Myocyte (in vitro differentiated cells): Measurements from ENCODE around the gene ZHX3. TPM values are rescaled to one million over a fixed set of nuclear protein-coding genes. Genes with fewer than 3 reads are reported as not detected.

Experiments
- DNase-seq: peaks from one replicate; pipeline ENCODE4 v3.0.0-alpha.2; 2012; ENCODE audit warnings: low read depth
- total RNA-seq: library from RNA; depleted of rRNA; stranded (reverse); fragments of >200 nt; gene quantifications from 2 replicates; pipeline ENCODE4 v1.2.3, GENCODE V29; 2014

The ZHX3 gene
- total RNA-seq, 1 donor from 2014 or later = 35.8 TPM

DNA sequence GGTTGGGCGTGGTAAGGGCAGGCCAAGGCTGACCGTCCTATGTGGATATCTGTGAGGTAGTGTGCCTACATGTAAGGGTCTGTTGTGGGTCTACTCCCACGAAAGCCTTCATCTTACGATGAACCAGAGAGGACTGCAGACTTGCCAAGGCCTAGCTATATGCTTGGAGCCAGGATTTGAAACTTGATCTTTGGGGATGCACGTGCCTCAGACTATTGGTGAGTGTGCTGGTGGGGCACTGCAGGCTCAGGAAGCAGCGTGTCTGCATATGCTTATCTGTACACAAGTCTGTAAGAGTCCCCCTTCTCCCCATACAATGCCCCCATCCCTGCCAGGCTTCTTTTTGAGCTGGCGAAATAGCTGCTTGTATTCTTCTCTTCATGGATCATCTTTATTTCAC lies 162.3 kb downstream of the ZHX3 start:
- no peak for DNase-seq

- no peak for DNase-seq
Observed at GRCh38 chr20:41154436-41155176, 162.9 kb downstream of the ZHX3 start.

- no peak for DNase-seq
Observed at GRCh38 chr20:41152108-41152757, 165.3 kb downstream of the ZHX3 start.

- no peak for DNase-seq
Observed at GRCh38 chr20:41151134-41151869, 166.2 kb downstream of the ZHX3 start.

GRCh38 chr20:41150664-41151063 lies 166.9 kb downstream of the ZHX3 start:
- DNase-seq = no peak

DNA sequence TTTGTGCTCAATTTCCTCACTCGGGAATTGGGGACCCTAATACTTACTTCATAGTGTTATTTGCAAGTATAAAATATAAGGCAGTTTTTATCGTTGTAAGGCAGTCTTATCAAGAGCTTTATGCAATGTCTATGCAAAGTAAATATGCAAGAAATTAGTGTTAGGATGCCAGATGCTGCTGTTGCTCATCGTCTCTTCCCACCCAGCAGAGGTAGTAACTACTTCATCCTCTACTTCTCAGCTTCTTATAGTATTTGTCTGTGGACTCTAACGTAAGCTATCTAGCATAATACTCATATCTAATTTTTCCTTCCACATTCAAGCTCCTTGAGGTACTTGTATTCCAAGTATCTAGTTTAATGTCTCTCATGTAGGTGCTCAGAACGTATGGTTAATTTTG lies 168.6 kb downstream of the ZHX3 start:
- DNase-seq = no peak

GRCh38 chr20:41147767-41148191 lies 169.8 kb downstream of the ZHX3 start:
- DNase-seq = no peak

DNA sequence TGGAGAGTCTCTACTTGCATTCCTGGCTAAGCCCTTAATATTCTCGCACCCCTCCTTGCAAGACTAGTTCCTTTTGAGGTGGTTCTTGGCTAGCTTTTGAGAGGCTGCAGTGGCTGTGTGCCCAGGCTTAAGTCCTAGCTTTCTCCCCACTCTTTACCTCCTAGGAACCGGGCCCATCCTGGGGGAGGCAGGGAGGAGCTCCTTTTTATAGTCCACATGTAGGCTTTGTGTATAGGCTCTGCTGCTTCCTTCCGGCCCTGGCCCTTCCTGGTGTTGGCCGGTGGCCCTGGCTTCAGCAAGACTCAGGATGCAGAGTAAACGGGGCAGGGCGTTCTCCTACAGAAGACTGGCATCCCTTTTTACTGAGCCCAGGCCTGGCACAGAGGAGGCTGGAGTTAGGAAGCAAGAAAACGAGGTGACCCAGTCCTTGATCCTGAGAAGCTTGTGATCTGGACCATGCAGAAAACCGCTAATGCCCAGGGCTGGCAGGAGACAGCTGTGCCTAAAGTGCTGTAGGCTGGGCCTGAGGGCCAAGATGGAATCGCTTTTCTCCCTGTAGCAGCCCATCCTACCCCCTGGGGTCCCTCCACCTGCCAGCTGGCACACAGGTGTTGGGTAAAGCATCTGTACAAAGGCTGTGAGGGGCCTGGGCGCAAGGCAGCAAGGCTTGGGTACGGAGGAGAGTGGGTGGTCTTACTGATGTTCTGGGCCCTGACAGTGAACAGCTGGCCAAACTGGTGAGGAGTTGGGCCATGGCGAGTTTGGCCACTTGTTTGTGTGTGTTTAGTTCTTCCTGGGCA lies 171.5 kb downstream of the ZHX3 start:
- no peak for DNase-seq

DNA sequence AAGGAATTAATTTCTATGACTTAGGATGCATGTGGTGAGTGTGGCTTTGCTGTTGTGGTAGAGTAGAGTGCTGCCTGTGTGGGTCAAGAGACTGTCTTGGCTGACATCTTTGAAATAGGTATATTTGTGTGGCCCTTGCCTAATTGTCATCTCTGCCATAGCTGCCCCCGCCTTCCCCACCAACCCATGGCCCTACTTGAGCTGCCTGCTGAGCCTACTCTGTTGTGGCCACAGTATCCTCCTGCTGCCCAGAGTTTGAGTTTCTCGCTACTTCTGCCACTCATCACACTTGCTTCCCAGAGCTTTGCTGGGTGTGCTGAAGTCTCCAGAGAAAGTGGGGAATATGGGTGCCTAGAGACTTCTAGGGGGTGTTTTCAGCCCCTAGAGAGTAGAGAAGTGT lies 172.2 kb downstream of the ZHX3 start:
- DNase-seq = no peak

DNA sequence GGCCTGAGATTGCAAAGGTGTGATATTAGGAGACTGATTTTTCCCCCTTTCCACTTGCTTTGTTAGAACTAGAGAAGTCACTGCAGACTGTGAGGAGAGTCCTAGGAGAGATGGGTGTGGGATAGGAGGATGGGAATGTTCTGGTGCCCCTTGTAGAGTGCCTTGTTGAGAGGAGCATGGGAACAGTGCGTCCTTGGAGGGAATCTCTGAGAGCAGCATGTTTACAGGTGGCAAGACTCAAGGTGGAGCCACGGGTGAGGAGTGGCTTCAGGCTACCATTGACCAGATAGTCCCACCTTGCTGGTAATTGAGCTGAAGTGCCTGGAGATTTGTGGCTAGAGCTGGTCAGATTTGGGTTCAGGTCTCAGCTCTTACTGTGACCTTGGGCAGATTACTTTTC lies 174.2 kb downstream of the ZHX3 start:
- no peak for DNase-seq

GRCh38 chr20:41142919-41143318 lies 174.6 kb downstream of the ZHX3 start:
- no peak for DNase-seq

- DNase-seq = no peak
Observed at GRCh38 chr20:41142245-41142644, 175.3 kb downstream of the ZHX3 start.

DNA sequence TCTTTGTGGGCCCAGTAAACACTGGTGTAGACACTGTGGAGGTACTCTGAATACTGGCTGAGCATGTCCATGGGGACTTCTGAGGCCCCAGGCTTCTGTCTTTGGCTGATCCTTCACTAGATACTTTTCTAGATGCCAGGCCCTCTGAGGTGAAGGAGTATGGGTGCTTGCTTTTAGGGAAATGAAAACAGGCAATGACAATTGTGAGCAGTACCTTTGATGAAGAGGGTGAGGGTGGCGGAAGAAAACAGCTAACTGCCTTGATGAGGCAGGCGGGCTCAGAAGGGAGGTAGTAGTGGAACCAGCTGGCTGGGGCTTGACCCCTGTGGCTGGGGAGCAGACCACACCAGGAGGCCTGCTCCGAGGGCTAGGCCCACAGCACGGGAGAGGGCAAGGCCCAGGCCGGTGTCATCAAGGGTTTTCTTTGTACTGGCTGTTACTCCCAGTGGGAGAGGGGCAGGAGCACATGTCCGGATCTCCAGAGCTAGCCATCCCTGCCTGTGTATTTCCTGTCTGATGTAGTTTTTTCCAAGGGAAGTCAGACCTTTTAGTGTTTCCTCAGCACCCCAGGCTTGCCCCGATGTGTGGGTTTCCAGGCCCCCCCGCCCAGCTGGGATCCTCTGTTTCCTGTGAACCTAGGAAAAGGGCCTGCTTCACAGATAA lies 176.2 kb downstream of the ZHX3 start:
- peak; percentile 89 for DNase-seq

DNA sequence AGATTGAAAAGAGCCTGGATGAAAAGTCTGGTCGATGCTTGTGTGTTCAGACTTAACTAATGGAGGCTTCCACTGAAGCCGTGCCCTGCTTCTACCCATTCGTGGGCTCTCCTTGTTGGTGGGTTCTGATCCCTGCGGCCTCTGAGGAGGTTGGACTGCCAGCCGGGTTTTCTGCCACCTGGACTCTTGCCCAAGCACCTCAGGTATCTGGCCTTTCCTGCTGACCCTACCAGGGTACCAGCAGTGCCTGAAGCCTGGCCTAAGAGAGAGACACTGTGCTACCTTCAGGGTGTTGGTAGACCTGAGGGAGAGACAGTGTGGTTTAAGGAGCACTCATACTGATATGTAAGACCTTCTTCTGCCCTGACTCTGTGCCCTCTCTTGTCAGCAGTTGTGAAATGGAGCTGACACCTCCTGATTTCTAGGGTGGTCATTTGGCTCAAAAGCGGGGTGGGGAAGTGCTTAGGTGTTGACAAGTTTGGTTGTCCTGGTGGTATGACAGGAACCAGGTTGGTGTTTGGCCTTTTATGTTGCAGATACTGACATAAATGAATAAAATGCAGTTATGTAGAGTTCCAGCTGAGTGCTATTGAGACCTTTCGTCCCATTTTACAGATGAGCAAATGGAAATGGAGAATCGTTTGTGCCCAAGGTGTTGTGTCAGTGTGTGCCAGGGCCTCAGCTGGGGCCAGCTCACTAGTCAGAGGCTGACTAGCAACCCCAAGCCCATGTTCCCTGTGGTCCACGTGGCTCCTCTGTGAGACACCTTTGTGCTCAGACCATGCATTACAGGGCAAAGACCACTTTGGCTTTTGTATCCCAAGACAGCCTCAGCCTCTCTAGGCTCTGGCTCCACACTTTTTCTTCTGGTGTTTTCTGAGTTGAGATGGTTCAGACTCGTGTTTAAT lies 177.1 kb downstream of the ZHX3 start:
- no peak for DNase-seq

- DNase-seq = no peak
Observed at GRCh38 chr20:41139227-41140093, 178.1 kb downstream of the ZHX3 start.

DNA sequence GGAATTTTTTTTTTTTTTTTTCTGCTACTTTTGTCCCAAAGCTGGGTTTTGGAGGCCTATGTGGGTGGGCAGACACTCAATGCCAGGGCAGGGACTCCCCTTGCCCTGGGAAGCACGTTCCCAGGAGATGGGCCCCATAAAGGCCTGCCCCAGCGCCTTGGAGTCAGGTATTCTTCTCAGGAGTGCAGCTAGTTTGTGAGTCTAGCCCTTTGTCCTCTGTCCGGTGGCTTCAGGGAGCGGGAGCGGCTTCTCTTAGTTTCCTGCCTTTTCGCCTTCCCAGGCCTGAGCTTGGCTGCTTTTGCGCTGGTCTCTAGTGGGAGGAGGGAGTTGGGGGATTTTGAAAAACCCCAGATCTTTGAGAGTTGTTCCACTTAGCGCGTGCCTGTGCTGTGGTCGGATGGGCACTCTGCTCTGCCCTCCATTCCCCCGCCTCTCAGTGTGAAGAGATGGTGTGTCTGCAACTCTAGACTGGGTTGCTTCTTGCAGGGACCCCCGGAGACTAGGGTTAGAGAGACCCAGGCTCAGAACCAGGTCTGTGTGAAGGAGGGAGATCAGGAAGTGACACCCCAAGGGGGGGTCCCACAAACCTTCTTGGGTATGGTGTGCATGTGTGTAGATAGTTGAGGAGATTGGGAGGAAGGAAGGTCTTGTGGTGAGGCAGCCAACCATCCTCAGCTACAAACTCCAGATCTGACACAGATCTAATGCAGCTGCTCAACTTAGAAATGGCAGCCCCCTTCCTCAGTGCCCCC lies 178.9 kb downstream of the ZHX3 start:
- no peak for DNase-seq

DNA sequence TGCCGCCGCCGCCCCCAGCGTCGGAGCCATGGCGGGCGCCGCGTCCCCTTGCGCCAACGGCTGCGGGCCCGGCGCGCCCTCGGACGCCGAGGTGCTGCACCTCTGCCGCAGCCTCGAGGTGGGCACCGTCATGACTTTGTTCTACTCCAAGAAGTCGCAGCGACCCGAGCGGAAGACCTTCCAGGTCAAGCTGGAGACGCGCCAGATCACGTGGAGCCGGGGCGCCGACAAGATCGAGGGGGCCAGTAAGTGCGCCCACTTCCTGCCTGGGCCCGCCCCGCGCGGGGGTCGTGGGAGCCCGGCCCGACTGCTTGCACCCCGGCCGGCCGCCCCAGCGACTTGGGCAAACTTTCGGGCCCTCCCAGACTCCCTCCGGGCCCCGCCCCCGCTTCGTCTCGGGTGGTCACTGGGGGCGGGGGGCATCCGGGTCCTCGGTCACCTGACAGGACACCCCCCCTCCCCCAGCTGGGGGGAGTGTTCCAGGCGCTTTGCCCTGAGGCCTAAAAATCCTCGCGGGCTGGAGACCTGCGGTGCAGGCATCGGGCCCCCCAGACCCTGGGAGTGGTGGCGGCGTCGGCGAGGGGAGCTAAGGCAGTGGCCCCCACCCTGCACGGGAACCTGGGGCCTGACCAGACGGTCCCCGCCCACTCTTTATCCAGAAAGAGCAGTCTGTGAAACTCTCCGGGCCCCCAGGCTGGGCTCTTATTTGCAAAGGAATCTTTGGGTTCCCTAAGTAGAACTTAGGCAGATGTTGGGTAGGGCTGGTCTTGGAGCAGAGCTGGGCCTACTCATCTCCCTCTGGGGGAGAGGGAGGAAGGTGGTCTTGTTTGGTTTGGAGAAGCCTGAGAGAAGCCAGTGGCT lies 179.7 kb downstream of the ZHX3 start:
- peak; percentile 80 for DNase-seq
